C4-2B (cell line): ENCODE measurements around the gene DHRS7B.

Experiments
- ZFX ChIP-seq: fragments of 450-650 bp; IDR thresholded peaks from 2 replicates; pipeline ENCODE4 v1.6.1; 2017
- TF ChIP-seq, protein P1 (sequence below): fragments of 450-650 bp; conservative IDR thresholded peaks from 2 replicates; pipeline ENCODE4 v1.5.1; 2017; ENCODE audit warnings: mild to moderate bottlenecking

DNA sequence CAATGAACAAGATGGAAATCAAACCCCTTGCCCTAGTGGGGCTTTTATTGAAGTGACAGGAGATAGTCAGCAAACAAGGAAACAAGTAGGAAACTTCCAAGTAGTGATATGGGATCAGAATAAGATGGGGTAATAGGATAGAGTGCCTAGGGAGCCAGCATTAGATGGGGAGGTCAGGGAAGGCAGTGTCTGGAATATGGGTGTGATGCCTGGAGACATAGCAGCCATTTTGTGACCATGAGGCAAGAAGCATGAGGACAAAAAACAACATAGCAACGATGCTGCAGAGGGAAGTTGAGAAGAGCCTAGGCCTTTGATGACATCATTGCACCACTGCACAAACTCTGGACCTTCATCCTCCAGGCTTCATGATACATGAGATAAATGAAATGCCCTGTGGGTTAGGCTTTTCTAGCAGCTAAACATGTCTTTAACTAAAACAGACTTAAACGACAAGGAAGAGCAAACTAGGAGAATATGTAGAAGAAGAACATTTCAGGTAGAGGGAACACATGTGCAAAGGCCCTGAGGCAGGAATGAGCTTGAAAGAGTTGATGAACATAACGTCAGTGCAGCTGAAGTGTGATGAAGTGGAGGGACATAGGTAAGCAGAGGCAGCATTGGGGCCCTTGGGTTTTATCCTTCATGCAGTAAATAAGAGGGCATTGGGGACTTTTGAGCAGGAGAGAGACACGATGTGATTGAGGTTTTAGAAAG is 105.4 kb downstream of the DHRS7B start:
- TF ChIP-seq, protein P1, sequence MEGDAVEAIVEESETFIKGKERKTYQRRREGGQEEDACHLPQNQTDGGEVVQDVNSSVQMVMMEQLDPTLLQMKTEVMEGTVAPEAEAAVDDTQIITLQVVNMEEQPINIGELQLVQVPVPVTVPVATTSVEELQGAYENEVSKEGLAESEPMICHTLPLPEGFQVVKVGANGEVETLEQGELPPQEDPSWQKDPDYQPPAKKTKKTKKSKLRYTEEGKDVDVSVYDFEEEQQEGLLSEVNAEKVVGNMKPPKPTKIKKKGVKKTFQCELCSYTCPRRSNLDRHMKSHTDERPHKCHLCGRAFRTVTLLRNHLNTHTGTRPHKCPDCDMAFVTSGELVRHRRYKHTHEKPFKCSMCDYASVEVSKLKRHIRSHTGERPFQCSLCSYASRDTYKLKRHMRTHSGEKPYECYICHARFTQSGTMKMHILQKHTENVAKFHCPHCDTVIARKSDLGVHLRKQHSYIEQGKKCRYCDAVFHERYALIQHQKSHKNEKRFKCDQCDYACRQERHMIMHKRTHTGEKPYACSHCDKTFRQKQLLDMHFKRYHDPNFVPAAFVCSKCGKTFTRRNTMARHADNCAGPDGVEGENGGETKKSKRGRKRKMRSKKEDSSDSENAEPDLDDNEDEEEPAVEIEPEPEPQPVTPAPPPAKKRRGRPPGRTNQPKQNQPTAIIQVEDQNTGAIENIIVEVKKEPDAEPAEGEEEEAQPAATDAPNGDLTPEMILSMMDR: no peak
- no peak for TF ChIP-seq ZFX
